Ectodermal cell (in vitro differentiated cells): ENCODE data around the gene PER3.

Source experiments
- H3K27ac ChIP-seq: 2 replicates; pipeline ENCODE4 v1.7.0; 2013; ENCODE audit warnings: mild to moderate bottlenecking, low read depth, low read length; ENCODE audit not compliant: insufficient read depth, poor library complexity, severe bottlenecking
- H3K27me3 ChIP-seq: 2 replicates; pipeline ENCODE4 v1.7.0; 2013; ENCODE audit warnings: mild to moderate bottlenecking, low read length; ENCODE audit not compliant: insufficient read depth, control insufficient read depth, poor library complexity, severe bottlenecking
- H3K36me3 ChIP-seq: one replicate; pipeline ENCODE4 v1.7.0; 2013; ENCODE audit warnings: low read length; ENCODE audit not compliant: control insufficient read depth, insufficient read depth
- H3K4me1 ChIP-seq: one replicate; pipeline ENCODE4 v1.7.0; 2013; ENCODE audit warnings: low read length; ENCODE audit not compliant: control insufficient read depth, insufficient read depth
- H3K4me3 ChIP-seq: 2 replicates; pipeline ENCODE4 v1.7.0; 2013; ENCODE audit warnings: low read depth, low read length, control low read depth; ENCODE audit not compliant: insufficient read depth
- H3K9me3 ChIP-seq: 2 replicates; pipeline ENCODE4 v1.7.0; 2013; ENCODE audit warnings: mild to moderate bottlenecking, low read length, moderate library complexity; ENCODE audit not compliant: control insufficient read depth
- WGBS, 2 experiments: methylation state at CpG; one replicate each; pipeline ENCODE4 v1.1.7; 2013; ENCODE audit warnings: missing lambda C conversion rate in 2 of 2; 5-methylcytosine and 5-hydroxymethylcytosine counted together

The PER3 gene

GRCh38 chr1:7850786-7851185 lies 66.7 kb downstream of the PER3 start:
- WGBS, 2 experiments: 85 to 89% methylated on average over 15 of the region's 15 CpGs
- Histone ChIP-seq H3K9me3 (no peaks in the 10 kb centered on the region), H3K4me1 (no peaks in the 10 kb centered on the region), H3K4me3 (no peak overlapping the region), H3K36me3 (no peaks in the 10 kb centered on the region), H3K27ac (no peak overlapping the region), H3K27me3 (no peaks in the 10 kb centered on the region)

- H3K27me3 ChIP-seq: no peaks in the 10 kb centered on the region
- no peak within 1 kb of the TSS for H3K27ac ChIP-seq
- 78 to 83% methylated on average over 10 of the region's 10 CpGs for WGBS, 2 experiments
- no peak within 1 kb of the TSS for H3K4me3 ChIP-seq
- no peaks in the 10 kb centered on the region for H3K9me3 ChIP-seq
- no peaks in the 10 kb centered on the region for H3K4me1 ChIP-seq
- no peaks in the 10 kb centered on the region for H3K36me3 ChIP-seq
Measured at GRCh38 chr1:7852804-7853683, 69.0 kb downstream of the PER3 start, which contains the start of gene UTS2. TSS of gene UTS2 (minus strand) at chr1:7853065. CDS start at chr1:7853003, 62 bp downstream.

GRCh38 chr1:7853684-7854026 lies 69.6 kb downstream of the PER3 start:
- no peaks in the 10 kb centered on the region for H3K27me3 ChIP-seq
- no peak overlapping the region for H3K4me3 ChIP-seq
- no peaks in the 10 kb centered on the region for H3K4me1 ChIP-seq
- WGBS, 2 experiments: 91% methylated on average over 7 of the region's 7 CpGs
- no peaks in the 10 kb centered on the region for H3K36me3 ChIP-seq
- H3K9me3 ChIP-seq: no peaks in the 10 kb centered on the region
- H3K27ac ChIP-seq: no peak overlapping the region

- no peak overlapping the region for H3K4me3 ChIP-seq
- no peaks in the 10 kb centered on the region for H3K4me1 ChIP-seq
- H3K36me3 ChIP-seq: no peaks in the 10 kb centered on the region
- no peak overlapping the region for H3K27ac ChIP-seq
- no peaks in the 10 kb centered on the region for H3K27me3 ChIP-seq
- no peaks in the 10 kb centered on the region for H3K9me3 ChIP-seq
- WGBS, 2 experiments: 56 to 57% methylated on average over 15 of the region's 15 CpGs
Measured at GRCh38 chr1:7856345-7856744, 72.3 kb downstream of the PER3 start.

GRCh38 chr1:7857000-7857399 lies 72.9 kb downstream of the PER3 start:
- H3K36me3 ChIP-seq: no peaks in the 10 kb centered on the region
- no peak overlapping the region for H3K27ac ChIP-seq
- H3K9me3 ChIP-seq: no peaks in the 10 kb centered on the region
- no peak overlapping the region for H3K4me3 ChIP-seq
- 90 to 92% methylated on average over 2 of the region's 2 CpGs for WGBS, 2 experiments
- no peaks in the 10 kb centered on the region for H3K4me1 ChIP-seq
- H3K27me3 ChIP-seq: no peaks in the 10 kb centered on the region

GRCh38 chr1:7857985-7858384 lies 73.9 kb downstream of the PER3 start:
- Histone ChIP-seq H3K27me3 (no peaks in the 10 kb centered on the region), H3K4me1 (no peaks in the 10 kb centered on the region), H3K36me3 (no peaks in the 10 kb centered on the region), H3K9me3 (no peaks in the 10 kb centered on the region), H3K27ac (no peak overlapping the region), H3K4me3 (no peak overlapping the region)
- 93 to 98% methylated on average over 4 of the region's 4 CpGs for WGBS, 2 experiments

- Histone ChIP-seq H3K9me3 (no peaks in the 10 kb centered on the region), H3K4me1 (no peaks in the 10 kb centered on the region), H3K36me3 (no peaks in the 10 kb centered on the region), H3K4me3 (no peak overlapping the region), H3K27ac (no peak overlapping the region), H3K27me3 (no peaks in the 10 kb centered on the region)
- WGBS, 2 experiments: 92 to 94% methylated on average over 7 of the region's 7 CpGs
Measured at GRCh38 chr1:7859406-7859805, 75.3 kb downstream of the PER3 start.

GRCh38 chr1:7860130-7860529 lies 76.0 kb downstream of the PER3 start:
- 92 to 93% methylated on average over 9 of the region's 9 CpGs for WGBS, 2 experiments
- no peak overlapping the region for H3K27ac ChIP-seq
- H3K27me3 ChIP-seq: no peaks in the 10 kb centered on the region
- no peak overlapping the region for H3K4me3 ChIP-seq
- H3K36me3 ChIP-seq: no peaks in the 10 kb centered on the region
- no peaks in the 10 kb centered on the region for H3K9me3 ChIP-seq
- H3K4me1 ChIP-seq: no peaks in the 10 kb centered on the region

GRCh38 chr1:7861452-7861851 lies 77.4 kb downstream of the PER3 start:
- Histone ChIP-seq H3K27me3 (no peaks in the 10 kb centered on the region), H3K9me3 (no peaks in the 10 kb centered on the region), H3K36me3 (no peaks in the 10 kb centered on the region), H3K4me1 (no peaks in the 10 kb centered on the region), H3K27ac (no peak overlapping the region), H3K4me3 (no peak overlapping the region)
- WGBS, 2 experiments: 94 to 95% methylated on average over 15 of the region's 15 CpGs

- Histone ChIP-seq H3K36me3 (no peaks in the 10 kb centered on the region), H3K27ac (no peak overlapping the region), H3K27me3 (no peaks in the 10 kb centered on the region), H3K4me3 (no peak overlapping the region), H3K4me1 (no peaks in the 10 kb centered on the region), H3K9me3 (no peaks in the 10 kb centered on the region)
- 93 to 94% methylated on average over 17 of the region's 17 CpGs for WGBS, 2 experiments
Measured at GRCh38 chr1:7862211-7863060, 78.3 kb downstream of the PER3 start.
